ENCODE data around the gene ANK3.

DNA sequence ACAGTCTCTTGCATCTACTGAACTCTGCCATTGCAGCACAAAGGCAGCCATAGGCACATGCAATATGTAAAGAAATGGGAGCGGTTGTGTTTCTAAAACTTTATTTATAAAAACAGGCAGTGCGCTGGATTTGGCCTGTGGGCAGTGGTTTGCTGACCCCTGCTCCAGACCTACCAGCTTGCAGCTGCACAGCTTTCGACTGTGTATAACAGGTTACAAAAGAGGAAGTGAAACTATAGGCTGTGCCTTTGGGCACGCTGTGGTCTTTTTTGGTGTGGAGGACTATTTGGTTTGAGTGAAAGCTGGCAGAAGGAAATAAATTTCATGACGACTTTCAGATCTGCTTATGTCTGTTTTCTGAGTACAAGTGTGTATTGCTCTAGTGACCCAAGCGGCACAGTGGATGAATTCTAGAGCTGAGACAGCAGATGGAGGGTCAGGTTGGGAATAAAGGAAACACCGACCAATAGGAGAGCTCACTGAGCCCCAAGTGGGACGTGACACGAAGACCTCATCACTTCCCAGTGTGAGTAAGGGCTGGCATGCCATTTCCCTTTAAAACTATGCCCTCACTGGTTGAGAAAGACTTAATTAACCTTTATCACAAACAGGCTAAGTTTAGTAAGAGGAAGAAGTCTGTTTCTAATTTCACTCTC lies 152.7 kb downstream of the ANK3 start:
- TF ChIP-seq POLR2A (IDR thresholded peaks at IDR 0.05; ENCODE audit: low read depth, low read length) (no peak), POLR2AphosphoS5 (IDR thresholded peaks at IDR 0.05; ENCODE audit: insufficient read depth, low read depth, low read length) (no peak), EZH2 (IDR thresholded peaks at IDR 0.05; ENCODE audit: borderline replicate concordance, low read depth, low read length, severe bottlenecking) (no peak), FOS (IDR thresholded peaks at IDR 0.05; ENCODE audit: borderline replicate concordance, insufficient read depth, low read length) (no peak)
- TF ChIP-seq, protein P1, sequence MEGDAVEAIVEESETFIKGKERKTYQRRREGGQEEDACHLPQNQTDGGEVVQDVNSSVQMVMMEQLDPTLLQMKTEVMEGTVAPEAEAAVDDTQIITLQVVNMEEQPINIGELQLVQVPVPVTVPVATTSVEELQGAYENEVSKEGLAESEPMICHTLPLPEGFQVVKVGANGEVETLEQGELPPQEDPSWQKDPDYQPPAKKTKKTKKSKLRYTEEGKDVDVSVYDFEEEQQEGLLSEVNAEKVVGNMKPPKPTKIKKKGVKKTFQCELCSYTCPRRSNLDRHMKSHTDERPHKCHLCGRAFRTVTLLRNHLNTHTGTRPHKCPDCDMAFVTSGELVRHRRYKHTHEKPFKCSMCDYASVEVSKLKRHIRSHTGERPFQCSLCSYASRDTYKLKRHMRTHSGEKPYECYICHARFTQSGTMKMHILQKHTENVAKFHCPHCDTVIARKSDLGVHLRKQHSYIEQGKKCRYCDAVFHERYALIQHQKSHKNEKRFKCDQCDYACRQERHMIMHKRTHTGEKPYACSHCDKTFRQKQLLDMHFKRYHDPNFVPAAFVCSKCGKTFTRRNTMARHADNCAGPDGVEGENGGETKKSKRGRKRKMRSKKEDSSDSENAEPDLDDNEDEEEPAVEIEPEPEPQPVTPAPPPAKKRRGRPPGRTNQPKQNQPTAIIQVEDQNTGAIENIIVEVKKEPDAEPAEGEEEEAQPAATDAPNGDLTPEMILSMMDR (IDR thresholded peaks at IDR 0.05; ENCODE audit: extremely low read depth in 1 of 2, insufficient read depth in 1 of 2, low read depth in 1 of 2, low read length in 2 of 2): no peak
